GM06990 (cell line): ENCODE results near the gene ENPP6.
"Not testable (repeated sequence)": the region's sequence is repeated elsewhere in the genome, so short reads cannot be mapped to it uniquely, and the experiment has no call there.

Experiments used
- DNase-seq: peaks from one replicate; pipeline ENCODE4 v3.0.0-alpha.2; 2011; ENCODE audit not compliant: insufficient read length; ENCODE audit errors: extremely low read depth
- H3K27me3 ChIP-seq: replicated peaks from 2 replicates; pipeline ENCODE4 v1.6.0; 2011; ENCODE audit warnings: low read length; ENCODE audit not compliant: control insufficient read depth, insufficient read depth
- H3K36me3 ChIP-seq: 2 replicates; pipeline ENCODE4 v1.5.1; 2011; ENCODE audit warnings: low read length; ENCODE audit not compliant: control insufficient read depth, insufficient read depth
- H3K4me3 ChIP-seq: replicated peaks from 2 replicates; pipeline ENCODE4 v1.5.1; 2011; ENCODE audit warnings: low read depth, mild to moderate bottlenecking, control low read depth, low read length
- TF ChIP-seq, protein P1 (sequence below): IDR thresholded peaks from 2 replicates; pipeline ENCODE4 v1.5.1; 2011; ENCODE audit warnings: low read length, control low read depth, mild to moderate bottlenecking, inconsistent platforms; ENCODE audit not compliant: insufficient read depth, poor library complexity, severe bottlenecking

The ENPP6 gene

DNA sequence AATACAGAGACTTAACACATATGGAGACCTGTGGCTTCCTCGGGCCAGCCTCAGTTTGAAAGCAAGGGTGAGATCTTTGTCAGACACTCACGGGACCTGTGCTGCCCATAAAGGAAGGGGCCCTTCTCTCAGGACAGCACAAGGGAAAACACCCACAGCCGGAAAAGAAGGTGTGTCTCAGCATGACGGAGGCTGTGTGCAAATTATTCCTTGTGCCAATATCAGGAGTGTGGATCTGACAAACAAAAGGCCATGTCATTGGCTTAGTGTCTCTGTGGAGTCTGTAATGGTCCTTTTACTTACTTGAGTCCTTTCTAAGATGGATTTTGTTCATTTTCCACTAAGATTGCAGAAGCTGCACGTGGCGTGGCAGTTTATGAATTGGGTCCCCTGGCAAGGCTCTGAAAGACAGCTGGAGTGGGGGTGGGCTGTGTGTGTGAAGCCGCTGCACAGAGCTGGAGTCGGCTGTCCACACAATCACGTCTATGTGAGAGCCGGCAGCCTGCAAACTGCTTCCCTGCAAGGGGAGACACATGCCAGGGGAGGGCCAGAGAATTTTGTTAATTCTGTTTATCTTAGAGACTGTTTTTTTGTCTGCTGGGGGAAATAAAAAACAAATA, 1.9 kb downstream of the ENPP6 start:
- Histone ChIP-seq H3K4me3 (no peak overlapping the region), H3K36me3 (no peaks in the 10 kb centered on the region; the same call in 1 of the 2 replicates), H3K27me3 (no peaks in the 10 kb centered on the region)
- no peak for DNase-seq
- TF ChIP-seq, protein P1, sequence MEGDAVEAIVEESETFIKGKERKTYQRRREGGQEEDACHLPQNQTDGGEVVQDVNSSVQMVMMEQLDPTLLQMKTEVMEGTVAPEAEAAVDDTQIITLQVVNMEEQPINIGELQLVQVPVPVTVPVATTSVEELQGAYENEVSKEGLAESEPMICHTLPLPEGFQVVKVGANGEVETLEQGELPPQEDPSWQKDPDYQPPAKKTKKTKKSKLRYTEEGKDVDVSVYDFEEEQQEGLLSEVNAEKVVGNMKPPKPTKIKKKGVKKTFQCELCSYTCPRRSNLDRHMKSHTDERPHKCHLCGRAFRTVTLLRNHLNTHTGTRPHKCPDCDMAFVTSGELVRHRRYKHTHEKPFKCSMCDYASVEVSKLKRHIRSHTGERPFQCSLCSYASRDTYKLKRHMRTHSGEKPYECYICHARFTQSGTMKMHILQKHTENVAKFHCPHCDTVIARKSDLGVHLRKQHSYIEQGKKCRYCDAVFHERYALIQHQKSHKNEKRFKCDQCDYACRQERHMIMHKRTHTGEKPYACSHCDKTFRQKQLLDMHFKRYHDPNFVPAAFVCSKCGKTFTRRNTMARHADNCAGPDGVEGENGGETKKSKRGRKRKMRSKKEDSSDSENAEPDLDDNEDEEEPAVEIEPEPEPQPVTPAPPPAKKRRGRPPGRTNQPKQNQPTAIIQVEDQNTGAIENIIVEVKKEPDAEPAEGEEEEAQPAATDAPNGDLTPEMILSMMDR: no peak

DNA sequence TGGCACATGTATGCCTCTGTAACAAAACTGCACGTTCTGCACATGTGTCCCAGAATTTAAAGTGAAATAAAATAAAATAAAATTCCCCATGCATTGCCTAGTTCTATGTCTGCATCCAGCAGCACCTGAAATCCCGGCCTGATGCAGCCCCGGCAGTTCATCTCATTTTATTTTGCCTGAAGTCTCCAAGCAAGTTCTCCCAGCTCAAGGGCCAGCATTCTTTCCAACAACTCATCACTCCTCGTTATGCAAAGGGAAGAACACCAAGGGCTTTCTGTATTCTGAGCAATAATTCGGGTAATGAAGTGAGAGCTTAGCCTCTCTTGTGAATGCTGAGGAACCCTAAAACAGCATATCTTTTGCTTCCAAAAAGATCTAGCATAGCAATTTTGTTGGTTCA, 2.7 kb downstream of the ENPP6 start:
- Histone ChIP-seq H3K4me3 (no peak overlapping the region), H3K36me3 (no peaks in the 10 kb centered on the region), H3K27me3 (no peaks in the 10 kb centered on the region)
- TF ChIP-seq, protein P1: no peak
- DNase-seq: no peak

DNA sequence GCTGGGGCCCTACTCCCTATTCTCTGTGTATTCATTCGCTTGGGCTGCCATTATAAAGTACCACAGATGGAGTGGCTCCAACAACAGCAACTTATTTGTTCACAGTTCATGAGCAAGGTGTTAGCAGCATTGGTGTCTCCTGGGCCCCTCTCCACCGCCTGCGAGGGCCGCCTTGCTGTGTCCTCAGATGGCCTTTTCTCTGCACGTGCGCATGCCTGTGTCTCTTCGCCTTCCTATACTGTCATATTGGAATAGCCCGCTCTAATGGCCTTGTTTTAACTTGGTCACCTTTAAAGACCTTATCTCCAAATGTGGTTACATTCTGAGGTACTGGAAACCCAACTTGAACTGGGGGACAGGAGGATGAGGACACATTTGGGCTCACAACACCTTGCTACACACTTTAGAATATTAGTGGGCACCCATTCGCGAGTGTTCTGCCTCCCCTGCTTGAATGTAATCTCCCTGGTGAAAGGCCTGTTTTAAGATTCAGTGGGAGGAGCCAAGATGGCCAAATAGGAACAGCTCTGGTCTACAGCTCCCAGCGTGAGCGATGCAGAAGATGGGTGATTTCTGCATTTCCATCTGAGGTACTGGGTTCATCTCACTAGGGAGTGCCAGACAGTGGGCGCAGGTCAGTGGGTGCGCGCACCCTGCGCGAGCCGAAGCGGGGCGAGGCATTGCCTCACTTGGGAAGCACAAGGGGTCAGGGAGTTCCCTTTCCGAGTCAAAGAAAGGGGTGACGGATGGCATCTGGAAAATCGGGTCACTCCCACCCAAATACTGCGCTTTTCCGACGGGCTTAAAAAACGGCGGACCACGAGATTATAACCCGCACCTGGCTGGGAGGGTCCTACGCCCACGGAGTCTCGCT, 9.7 kb downstream of the ENPP6 start:
- H3K36me3 ChIP-seq, H3K4me3 ChIP-seq, H3K27me3 ChIP-seq, DNase-seq: not testable (repeated sequence)

DNA sequence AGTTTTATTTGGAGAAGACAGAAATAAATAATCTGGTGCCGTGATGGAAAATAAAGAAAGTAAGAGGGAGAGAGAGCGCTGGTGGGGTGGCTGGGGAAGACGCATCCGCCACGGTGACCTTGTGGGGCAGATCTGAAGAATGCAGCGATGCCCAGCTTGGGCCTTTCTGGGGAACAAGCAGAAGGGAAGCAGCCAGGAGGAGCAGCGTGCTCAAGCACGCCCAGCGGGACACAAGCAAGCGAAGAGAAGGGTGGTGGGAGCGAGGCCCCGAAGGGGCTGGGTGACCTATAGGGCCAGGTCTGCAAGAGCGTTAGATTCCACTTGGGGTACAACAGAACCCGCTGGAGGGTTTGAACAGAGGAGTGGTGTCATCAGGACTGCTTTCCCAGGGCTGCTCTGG, 12.4 kb downstream of the ENPP6 start:
- H3K27me3 ChIP-seq: no peaks in the 10 kb centered on the region; the same call in 1 of the 2 replicates
- no peaks in the 10 kb centered on the region for H3K36me3 ChIP-seq
- TF ChIP-seq, protein P1: no peak
- H3K4me3 ChIP-seq: no peak overlapping the region
- no peak for DNase-seq

DNA sequence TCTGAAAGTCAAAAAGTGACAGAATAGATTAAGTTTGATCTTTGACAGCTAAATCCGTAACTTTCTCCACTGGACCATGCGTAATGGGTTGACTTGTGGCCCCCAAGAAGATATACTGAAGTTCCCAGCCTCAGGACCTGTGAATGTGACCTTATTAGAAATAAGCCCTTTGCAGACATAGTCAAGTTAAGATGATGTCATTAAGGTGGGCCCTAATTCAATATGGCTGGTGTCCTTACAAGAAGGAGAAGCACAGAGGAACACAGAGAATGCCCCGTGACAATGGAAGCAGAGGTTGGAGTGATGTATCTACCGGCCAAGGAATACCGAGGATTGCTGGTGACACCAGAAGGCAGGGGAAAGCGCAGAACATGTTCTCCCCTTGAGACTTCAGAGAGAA, 14.4 kb downstream of the ENPP6 start:
- Histone ChIP-seq H3K4me3 (no peak overlapping the region), H3K36me3 (no peaks in the 10 kb centered on the region), H3K27me3 (no peaks in the 10 kb centered on the region; the same call in 1 of the 2 replicates)
- TF ChIP-seq, protein P1: no peak
- no peak for DNase-seq

DNA sequence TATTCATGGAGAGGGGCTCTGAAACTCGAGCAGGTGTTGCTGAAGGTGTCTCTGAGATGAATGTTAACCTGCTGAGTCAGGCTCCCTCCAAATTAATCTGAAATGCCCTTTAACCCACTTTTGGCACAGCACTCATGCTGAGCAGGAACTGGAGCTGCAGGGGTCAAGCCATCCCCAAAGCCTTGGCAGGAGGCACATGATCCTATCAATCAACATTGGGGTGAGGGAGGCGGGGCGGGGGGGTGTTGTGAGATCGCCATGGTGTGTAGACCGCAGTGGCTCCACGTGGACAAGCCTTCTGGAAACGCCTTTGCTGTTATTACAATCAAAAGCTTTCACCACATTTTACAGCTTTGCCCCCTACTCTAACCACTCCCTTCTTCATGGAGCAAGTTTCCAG, 16.5 kb downstream of the ENPP6 start:
- TF ChIP-seq, protein P1: no peak
- Histone ChIP-seq H3K36me3 (no peaks in the 10 kb centered on the region), H3K27me3 (no peaks in the 10 kb centered on the region; the same call in 1 of the 2 replicates), H3K4me3 (no peak overlapping the region)
- DNase-seq: no peak
